Loucy (cell line): ENCODE measurements around the gene KANSL1.

ENCODE experiments used
- H2AFZ ChIP-seq: fragments of 200-600 bp; sonication (generic); 2 replicates; pipeline ENCODE4 v1.6.0; 2016; ENCODE audit warnings: antibody characterized with exemption, mild to moderate bottlenecking, low read length, moderate library complexity
- H3F3A ChIP-seq: fragments of 200-600 bp; 2 replicates; pipeline ENCODE4 v1.6.0; 2016; ENCODE audit warnings: antibody characterized with exemption, low read depth, mild to moderate bottlenecking
- H3K27me3 ChIP-seq: fragments of 200-600 bp; sonication (generic); 2 replicates; pipeline ENCODE4 v1.6.1; 2014; ENCODE audit warnings: low read length, mild to moderate bottlenecking; ENCODE audit not compliant: insufficient read depth, poor library complexity, severe bottlenecking
- H3K36me3 ChIP-seq: fragments of 200-600 bp; sonication (generic); 2 replicates; pipeline ENCODE4 v1.6.1; 2016; ENCODE audit warnings: low read length; ENCODE audit not compliant: insufficient read depth
- H3K4me1 ChIP-seq: fragments of 200-600 bp; sonication (generic); 2 replicates; pipeline ENCODE4 v1.5.1; 2014; ENCODE audit warnings: low read length, mild to moderate bottlenecking; ENCODE audit not compliant: insufficient read depth, poor library complexity, severe bottlenecking
- H3K4me2 ChIP-seq: fragments of 200-600 bp; sonication (generic); 2 replicates; pipeline ENCODE4 v1.6.0; 2014; ENCODE audit warnings: antibody characterized with exemption, low read length, low read depth, mild to moderate bottlenecking; ENCODE audit not compliant: poor library complexity, severe bottlenecking
- H3K4me3 ChIP-seq: fragments of 200-600 bp; sonication (generic); 2 replicates; pipeline ENCODE4 v1.5.1; 2014; ENCODE audit warnings: low read length, mild to moderate bottlenecking, mixed read lengths; ENCODE audit not compliant: poor library complexity, severe bottlenecking
- H3K79me2 ChIP-seq: fragments of 200-600 bp; sonication (generic); 2 replicates; pipeline ENCODE4 v1.6.1; 2014; ENCODE audit warnings: low read length; ENCODE audit not compliant: insufficient read depth
- H3K9ac ChIP-seq: fragments of 200-600 bp; sonication (generic); 2 replicates; pipeline ENCODE4 v1.6.0; 2014; ENCODE audit warnings: mild to moderate bottlenecking, low read depth, low read length, moderate library complexity; ENCODE audit not compliant: poor library complexity, severe bottlenecking
- H3K9me2 ChIP-seq: fragments of 200-600 bp; sonication (generic); replicated peaks from 2 replicates; pipeline ENCODE4 v1.6.1; 2016; ENCODE audit warnings: low read depth, low read length, mixed read lengths
- H3K9me3 ChIP-seq: fragments of 200-600 bp; sonication (generic); 2 replicates; pipeline ENCODE4 v1.6.1; 2014; ENCODE audit warnings: mild to moderate bottlenecking, antibody characterized with exemption, low read length, low read depth; ENCODE audit not compliant: insufficient read depth
- H4K20me1 ChIP-seq: fragments of 200-600 bp; sonication (generic); 2 replicates; pipeline ENCODE4 v1.6.0; 2014; ENCODE audit warnings: antibody characterized with exemption, low read length, mild to moderate bottlenecking; ENCODE audit not compliant: insufficient read depth, poor library complexity, severe bottlenecking
- CTCF ChIP-seq: fragments of 200-600 bp; sonication (generic); conservative IDR thresholded peaks from 2 replicates; pipeline ENCODE4 v1.5.1; 2014; ENCODE audit warnings: mild to moderate bottlenecking, antibody characterized with exemption, low read length
- EZH2phosphoT487 ChIP-seq: fragments of 200-600 bp; IDR thresholded peaks from 2 replicates; pipeline ENCODE4 v1.6.1; 2018; ENCODE audit warnings: antibody characterized with exemption, mild to moderate bottlenecking, moderate library complexity, borderline replicate concordance

Gene KANSL1

GRCh38 chr17:46175891-46176290, 17.3 kb downstream of the KANSL1 start:
- H3K36me3 ChIP-seq = peaks cover 19% of the 10 kb centered on the region; the same call in 1 of the 2 replicates
- TF ChIP-seq EZH2phosphoT487 (no peak), CTCF (no peak)
- H3K27me3 ChIP-seq = no peaks in the 10 kb centered on the region
- H3F3A ChIP-seq = no peaks in the 10 kb centered on the region
- no peak overlapping the region for H3K4me3 ChIP-seq
- H3K9me2 ChIP-seq = no peaks in the 10 kb centered on the region
- H3K4me2 ChIP-seq = no peak overlapping the region
- peaks cover 100% of the 10 kb centered on the region for H3K79me2 ChIP-seq
- no peak overlapping the region for H2AFZ ChIP-seq
- H3K9me3 ChIP-seq = no peaks in the 10 kb centered on the region
- H3K4me1 ChIP-seq = peaks cover 12% of the 10 kb centered on the region
- H3K9ac ChIP-seq = no peak overlapping the region
- peaks cover 96% of the 10 kb centered on the region for H4K20me1 ChIP-seq

GRCh38 chr17:46173153-46173552, 20.1 kb downstream of the KANSL1 start:
- peaks cover 38% of the 10 kb centered on the region for H3K36me3 ChIP-seq
- peaks cover 98% of the 10 kb centered on the region for H4K20me1 ChIP-seq

GRCh38 chr17:46171939-46172338, 21.3 kb downstream of the KANSL1 start:
- H3K9me3 ChIP-seq = no peaks in the 10 kb centered on the region
- no peak overlapping the region for H2AFZ ChIP-seq
- H3K36me3 ChIP-seq = peaks cover 46% of the 10 kb centered on the region
- no peak overlapping the region for H3K9ac ChIP-seq
- H3K4me3 ChIP-seq = no peak overlapping the region
- TF ChIP-seq EZH2phosphoT487 = no peak
- no peak for TF ChIP-seq CTCF
- no peaks in the 10 kb centered on the region for H3K9me2 ChIP-seq
- H3K4me2 ChIP-seq = no peak overlapping the region
- peaks cover 100% of the 10 kb centered on the region for H3K79me2 ChIP-seq
- H4K20me1 ChIP-seq = peaks cover 99% of the 10 kb centered on the region
- H3F3A ChIP-seq = no peaks in the 10 kb centered on the region
- H3K27me3 ChIP-seq = no peaks in the 10 kb centered on the region
- peaks cover 1% of the 10 kb centered on the region for H3K4me1 ChIP-seq

More at GRCh38 chr17:46173153-46173552, 20.1 kb downstream of the KANSL1 start:
- TF ChIP-seq CTCF = no peak
- no peak for TF ChIP-seq EZH2phosphoT487
- Histone ChIP-seq H2AFZ (no peak overlapping the region), H3K9me3 (no peaks in the 10 kb centered on the region), H3K4me1 (peaks cover 3% of the 10 kb centered on the region), H3K9me2 (no peaks in the 10 kb centered on the region), H3K4me2 (no peak overlapping the region), H3K9ac (no peak overlapping the region), H3F3A (no peaks in the 10 kb centered on the region), H3K79me2 (peaks cover 100% of the 10 kb centered on the region), H3K27me3 (no peaks in the 10 kb centered on the region), H3K4me3 (no peak overlapping the region)
